ENCODE data around the gene PSMG3. TPM values are rescaled to one million over a fixed set of nuclear protein-coding genes. Genes with fewer than 3 reads are reported as not detected.

The PSMG3 gene
- total RNA-seq, 3 donors from 2014 or later (not counting 1 experiment from before 2014, with no cell fraction given), result 19.0 to 21.4 (median 20.5) TPM

DNA sequence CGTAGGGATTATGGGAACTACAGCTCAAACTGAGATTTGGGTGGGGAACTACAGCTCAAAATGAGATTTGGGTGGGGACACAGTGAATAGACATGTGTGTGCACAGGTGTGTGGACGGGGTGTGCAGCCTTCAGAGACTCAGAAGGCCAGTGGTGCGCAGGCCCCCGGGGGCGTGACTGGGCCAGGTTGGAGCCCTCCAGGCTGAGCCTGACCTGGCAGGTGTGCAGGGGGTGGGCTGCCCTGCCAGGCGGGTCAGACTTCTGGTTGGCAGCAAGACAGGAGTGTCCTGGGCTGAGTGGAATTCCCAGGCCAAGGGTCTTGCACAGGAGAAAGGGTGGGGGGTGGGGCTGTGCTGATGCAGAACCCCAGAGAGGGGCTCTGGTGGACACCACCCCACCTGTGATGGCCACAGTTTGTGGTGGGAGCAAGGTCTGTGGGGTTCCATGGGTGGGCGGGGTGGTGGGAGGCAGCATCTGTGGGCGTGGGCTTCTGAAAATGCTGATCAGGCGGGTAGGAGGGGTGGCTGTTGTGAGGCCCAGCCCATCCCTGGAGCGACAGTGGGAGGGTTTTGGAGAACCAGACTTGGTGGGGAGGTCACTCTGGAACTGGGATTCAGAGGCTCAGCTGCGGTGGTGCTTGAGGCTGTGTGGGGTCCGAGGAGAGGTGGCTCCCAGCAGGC, 29.3 kb upstream of the PSMG3 start:
- no peak overlapping the region for H3K4me3 ChIP-seq (ENCODE audit: low read length)
- ATAC-seq (no peak), DNase-seq (no peak)
- H3K9me3 ChIP-seq (ENCODE audit: control insufficient read depth, insufficient read depth, low read length), result no peaks in the 10 kb centered on the region
- Mint-ChIP-seq H3K4me3 (no peak overlapping the region), H3K27ac (no peak overlapping the region), H3K27me3 (ENCODE audit: low read depth in 2 of 2) (peaks cover 0 to 7% of the 10 kb centered on the region in 2 donors), H3K9me3 (no peaks in the 10 kb centered on the region), H3K36me3 (no peaks in the 10 kb centered on the region), H3K4me1 (no peaks in the 10 kb centered on the region)
- no peaks in the 10 kb centered on the region for H3K36me3 ChIP-seq (ENCODE audit: control insufficient read depth, insufficient read depth, low read length)
- intact Hi-C loops (cut with micrococcal nuclease), result no loop called here
- WGBS (ENCODE audit: insufficient coverage), result 90% methylated on average over 12 of the region's 12 CpGs
- no peaks in the 10 kb centered on the region for H3K27me3 ChIP-seq (ENCODE audit: control insufficient read depth, insufficient read depth, low read length)
- no peak overlapping the region for H3K27ac ChIP-seq (ENCODE audit: low read length)
- no peaks in the 10 kb centered on the region for H3K4me1 ChIP-seq (ENCODE audit: control insufficient read depth, insufficient read depth, low read length)
- TF ChIP-seq, protein P1, sequence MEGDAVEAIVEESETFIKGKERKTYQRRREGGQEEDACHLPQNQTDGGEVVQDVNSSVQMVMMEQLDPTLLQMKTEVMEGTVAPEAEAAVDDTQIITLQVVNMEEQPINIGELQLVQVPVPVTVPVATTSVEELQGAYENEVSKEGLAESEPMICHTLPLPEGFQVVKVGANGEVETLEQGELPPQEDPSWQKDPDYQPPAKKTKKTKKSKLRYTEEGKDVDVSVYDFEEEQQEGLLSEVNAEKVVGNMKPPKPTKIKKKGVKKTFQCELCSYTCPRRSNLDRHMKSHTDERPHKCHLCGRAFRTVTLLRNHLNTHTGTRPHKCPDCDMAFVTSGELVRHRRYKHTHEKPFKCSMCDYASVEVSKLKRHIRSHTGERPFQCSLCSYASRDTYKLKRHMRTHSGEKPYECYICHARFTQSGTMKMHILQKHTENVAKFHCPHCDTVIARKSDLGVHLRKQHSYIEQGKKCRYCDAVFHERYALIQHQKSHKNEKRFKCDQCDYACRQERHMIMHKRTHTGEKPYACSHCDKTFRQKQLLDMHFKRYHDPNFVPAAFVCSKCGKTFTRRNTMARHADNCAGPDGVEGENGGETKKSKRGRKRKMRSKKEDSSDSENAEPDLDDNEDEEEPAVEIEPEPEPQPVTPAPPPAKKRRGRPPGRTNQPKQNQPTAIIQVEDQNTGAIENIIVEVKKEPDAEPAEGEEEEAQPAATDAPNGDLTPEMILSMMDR (IDR thresholded peaks at IDR 0.05), result no peak

DNA sequence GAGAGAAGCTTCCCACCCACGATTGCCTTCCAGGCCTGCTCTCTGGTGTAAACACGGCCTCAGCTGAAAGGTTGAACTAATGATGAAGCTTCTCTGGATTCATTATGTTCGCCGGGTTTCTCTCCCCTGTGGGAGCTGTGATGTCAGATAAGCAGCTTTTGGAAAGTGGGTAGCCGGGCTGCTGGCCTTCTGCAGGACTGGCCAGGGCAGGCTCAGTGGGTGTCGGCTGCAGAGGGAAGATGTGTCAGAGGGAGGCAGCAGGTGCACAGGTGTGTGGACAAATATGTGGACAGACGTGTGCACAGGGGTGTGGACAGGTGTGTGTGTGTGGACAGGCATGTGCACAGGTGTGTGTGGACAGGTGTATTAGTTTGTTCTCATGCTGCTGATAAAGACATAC, 28.5 kb upstream of the PSMG3 start:
- Mint-ChIP-seq H3K9me3 (no peaks in the 10 kb centered on the region), H3K27me3 (ENCODE audit: low read depth in 2 of 2) (peaks cover under 1 to 9% of the 10 kb centered on the region in 2 donors), H3K36me3 (no peaks in the 10 kb centered on the region), H3K4me1 (no peaks in the 10 kb centered on the region), H3K27ac (no peak overlapping the region), H3K4me3 (no peak overlapping the region)
- WGBS (ENCODE audit: insufficient coverage), result 91% methylated on average over 7 of the region's 7 CpGs
- Histone ChIP-seq H3K27ac (ENCODE audit: low read length) (no peak overlapping the region), H3K36me3 (ENCODE audit: control insufficient read depth, insufficient read depth, low read length) (no peaks in the 10 kb centered on the region), H3K9me3 (ENCODE audit: control insufficient read depth, insufficient read depth, low read length) (no peaks in the 10 kb centered on the region), H3K4me3 (ENCODE audit: low read length) (no peak overlapping the region), H3K4me1 (ENCODE audit: control insufficient read depth, insufficient read depth, low read length) (no peaks in the 10 kb centered on the region), H3K27me3 (ENCODE audit: control insufficient read depth, insufficient read depth, low read length) (no peaks in the 10 kb centered on the region)
- ATAC-seq (no peak), DNase-seq (no peak)
- intact Hi-C loops (cut with micrococcal nuclease), result no loop called here
- TF ChIP-seq, protein P1 (IDR thresholded peaks at IDR 0.05), result no peak

DNA sequence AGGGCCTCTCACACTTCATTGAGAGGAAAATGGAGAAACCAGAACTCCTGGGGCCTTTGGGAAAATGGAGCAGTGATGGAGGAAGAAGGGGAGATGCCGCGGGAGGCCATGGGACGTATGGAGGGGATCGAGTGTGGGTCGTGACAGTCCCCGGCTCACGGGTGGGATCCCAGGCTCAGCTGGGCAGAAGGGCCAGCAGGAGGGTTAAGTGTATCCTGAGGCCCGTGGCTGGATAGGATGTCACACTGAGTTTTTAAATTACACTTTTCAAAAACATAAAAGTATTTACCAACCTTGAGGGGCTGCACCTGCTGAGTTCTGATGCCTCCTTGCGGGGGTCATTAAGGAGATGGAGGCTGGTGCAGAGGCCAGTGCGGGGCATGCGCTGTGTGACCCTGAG, 28.0 kb upstream of the PSMG3 start:
- Mint-ChIP-seq H3K27ac (no peak overlapping the region), H3K4me1 (no peaks in the 10 kb centered on the region)
- peaks cover 2% of the 10 kb centered on the region for H3K27me3 ChIP-seq (ENCODE audit: control insufficient read depth, insufficient read depth, low read length)

More for the DNA sequence above, 28.0 kb upstream of the PSMG3 start:
- Histone ChIP-seq H3K4me1 (ENCODE audit: control insufficient read depth, insufficient read depth, low read length) (no peaks in the 10 kb centered on the region), H3K9me3 (ENCODE audit: control insufficient read depth, insufficient read depth, low read length) (no peaks in the 10 kb centered on the region), H3K4me3 (ENCODE audit: low read length) (no peak overlapping the region), H3K27ac (ENCODE audit: low read length) (no peak overlapping the region), H3K36me3 (ENCODE audit: control insufficient read depth, insufficient read depth, low read length) (no peaks in the 10 kb centered on the region)
- DNase-seq (no peak), ATAC-seq (no peak)
- Mint-ChIP-seq H3K9me3 (no peaks in the 10 kb centered on the region), H3K4me3 (no peak overlapping the region), H3K36me3 (no peaks in the 10 kb centered on the region), H3K27me3 (ENCODE audit: low read depth in 2 of 2) (peaks cover 6 to 13% of the 10 kb centered on the region in 2 donors)
- WGBS (ENCODE audit: insufficient coverage), result 97% methylated on average over 10 of the region's 11 CpGs
- intact Hi-C loops (cut with micrococcal nuclease), result no loop called here
- TF ChIP-seq, protein P1 (IDR thresholded peaks at IDR 0.05), result no peak
